ENCODE results near the gene ZNF407. TPM values are rescaled to one million over a fixed set of nuclear protein-coding genes. Genes with fewer than 3 reads are reported as not detected.

Gene ZNF407
- total and polyA plus RNA-seq, 2 donors from 2014 or later = 2.5 to 17.8 TPM

DNA sequence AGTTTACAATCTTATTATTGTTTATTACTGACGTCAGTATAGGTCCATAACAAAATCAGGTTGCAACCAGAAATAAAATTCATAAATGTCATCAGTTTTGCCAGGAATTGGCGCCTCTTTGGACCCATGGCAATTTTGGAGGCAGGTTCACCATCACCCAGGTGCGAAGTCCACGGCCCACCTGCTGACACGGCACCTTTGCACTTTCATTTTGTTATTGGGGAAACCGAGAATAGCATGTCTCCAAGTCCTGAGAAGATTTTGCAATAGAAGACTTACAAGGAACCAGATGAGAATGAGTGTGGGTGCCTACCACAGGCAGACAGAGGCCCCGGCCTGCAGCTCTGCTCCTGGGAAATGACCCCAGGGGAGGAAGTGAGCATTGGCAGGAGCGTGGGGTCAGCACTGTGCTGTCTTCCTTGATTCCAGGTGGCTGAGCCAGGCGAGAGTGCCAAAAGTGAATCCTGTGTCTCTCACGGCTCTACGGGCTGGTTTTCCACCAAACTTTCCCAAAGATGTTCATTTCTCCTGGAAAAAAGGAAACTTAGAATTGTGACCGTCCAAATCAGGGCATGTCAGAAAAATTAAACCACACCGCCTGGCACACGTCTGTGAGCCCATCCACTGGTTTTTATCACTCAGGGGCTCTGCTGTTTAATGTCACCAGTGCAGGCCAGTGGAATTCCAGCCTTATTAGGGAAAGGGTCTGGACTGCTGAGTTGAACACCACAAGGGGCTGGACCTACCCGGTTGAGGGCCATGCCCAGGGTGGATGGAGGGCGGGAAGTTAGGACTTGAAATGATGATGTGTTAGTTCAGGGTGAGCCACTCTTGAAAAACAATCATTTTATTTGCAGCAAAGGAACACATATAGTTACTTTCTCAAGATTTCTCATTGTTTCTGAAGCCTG lies 514.8 kb downstream of the ZNF407 start:
- peak in 1 of 5 donors; percentile 5 for DNase-seq

DNA sequence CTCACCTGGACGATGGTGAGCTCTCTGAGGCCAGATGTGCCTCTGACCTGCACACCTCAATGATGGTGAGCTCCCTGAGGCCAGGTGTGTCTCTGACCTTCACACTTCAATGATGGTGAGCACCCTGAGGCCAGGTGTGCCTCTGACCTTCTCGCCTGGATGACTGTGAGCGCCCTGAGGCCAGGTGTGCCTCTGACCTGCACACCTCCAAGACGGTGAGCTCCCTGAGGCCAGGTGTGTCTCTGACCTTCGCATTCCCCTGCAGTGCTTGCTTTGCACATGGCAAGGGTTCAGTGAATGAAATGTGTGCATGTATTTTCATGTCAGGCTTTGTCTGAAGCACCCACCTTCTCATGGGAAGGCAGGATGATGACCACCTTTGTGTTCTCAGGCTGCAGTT lies 515.8 kb downstream of the ZNF407 start:
- no peak overlapping the region for H3K9ac ChIP-seq (ENCODE audit: low read length in 3 of 3)
- no peaks in the 10 kb centered on the region for H3K36me3 ChIP-seq (ENCODE audit: control insufficient read depth in 2 of 3, insufficient read depth in 3 of 3, low read length in 3 of 3)
- FAIRE-seq (no peak), DNase-seq (peak in 1 of 5 donors; percentile 3)
- no peak overlapping the region for H3K27ac ChIP-seq (ENCODE audit: low read depth in 2 of 2, low read length in 2 of 2)
- no peaks in the 10 kb centered on the region for H3K4me1 ChIP-seq (ENCODE audit: control insufficient read depth in 2 of 3, insufficient read depth in 2 of 3, low read depth in 1 of 3, low read length in 3 of 3)
- intact Hi-C loops (cut with DNase I) = no loop called here
- TF ChIP-seq, protein P1, sequence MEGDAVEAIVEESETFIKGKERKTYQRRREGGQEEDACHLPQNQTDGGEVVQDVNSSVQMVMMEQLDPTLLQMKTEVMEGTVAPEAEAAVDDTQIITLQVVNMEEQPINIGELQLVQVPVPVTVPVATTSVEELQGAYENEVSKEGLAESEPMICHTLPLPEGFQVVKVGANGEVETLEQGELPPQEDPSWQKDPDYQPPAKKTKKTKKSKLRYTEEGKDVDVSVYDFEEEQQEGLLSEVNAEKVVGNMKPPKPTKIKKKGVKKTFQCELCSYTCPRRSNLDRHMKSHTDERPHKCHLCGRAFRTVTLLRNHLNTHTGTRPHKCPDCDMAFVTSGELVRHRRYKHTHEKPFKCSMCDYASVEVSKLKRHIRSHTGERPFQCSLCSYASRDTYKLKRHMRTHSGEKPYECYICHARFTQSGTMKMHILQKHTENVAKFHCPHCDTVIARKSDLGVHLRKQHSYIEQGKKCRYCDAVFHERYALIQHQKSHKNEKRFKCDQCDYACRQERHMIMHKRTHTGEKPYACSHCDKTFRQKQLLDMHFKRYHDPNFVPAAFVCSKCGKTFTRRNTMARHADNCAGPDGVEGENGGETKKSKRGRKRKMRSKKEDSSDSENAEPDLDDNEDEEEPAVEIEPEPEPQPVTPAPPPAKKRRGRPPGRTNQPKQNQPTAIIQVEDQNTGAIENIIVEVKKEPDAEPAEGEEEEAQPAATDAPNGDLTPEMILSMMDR (IDR thresholded peaks at IDR 0.05; ENCODE audit: borderline replicate concordance, extremely low read depth, insufficient read depth) = no peak
- no peaks in the 10 kb centered on the region for H3K9me3 ChIP-seq (ENCODE audit: control insufficient read depth in 2 of 3, insufficient read depth in 1 of 3, low read length in 3 of 3)
- H3K4me3 ChIP-seq (ENCODE audit: low read length in 3 of 3) = no peak overlapping the region
- H3K27me3 ChIP-seq (ENCODE audit: control insufficient read depth, insufficient read depth, low read length) = no peaks in the 10 kb centered on the region

More for the DNA sequence above, 514.8 kb downstream of the ZNF407 start:
- TF ChIP-seq, protein P1 (IDR thresholded peaks at IDR 0.05; ENCODE audit: borderline replicate concordance, extremely low read depth, insufficient read depth) = no peak
- Histone ChIP-seq H3K27ac (ENCODE audit: low read depth in 2 of 2, low read length in 2 of 2) (no peak overlapping the region), H3K27me3 (ENCODE audit: control insufficient read depth, insufficient read depth, low read length) (no peaks in the 10 kb centered on the region), H3K9me3 (ENCODE audit: control insufficient read depth in 2 of 3, insufficient read depth in 1 of 3, low read length in 3 of 3) (no peaks in the 10 kb centered on the region), H3K4me3 (ENCODE audit: low read length in 3 of 3) (no peak overlapping the region), H3K9ac (ENCODE audit: low read length in 3 of 3) (no peak overlapping the region), H3K4me1 (ENCODE audit: control insufficient read depth in 2 of 3, insufficient read depth in 2 of 3, low read depth in 1 of 3, low read length in 3 of 3) (no peaks in the 10 kb centered on the region), H3K36me3 (ENCODE audit: control insufficient read depth in 2 of 3, insufficient read depth in 3 of 3, low read length in 3 of 3) (no peaks in the 10 kb centered on the region)
- intact Hi-C loops (cut with DNase I) = no loop called here
- FAIRE-seq = no peak

DNA sequence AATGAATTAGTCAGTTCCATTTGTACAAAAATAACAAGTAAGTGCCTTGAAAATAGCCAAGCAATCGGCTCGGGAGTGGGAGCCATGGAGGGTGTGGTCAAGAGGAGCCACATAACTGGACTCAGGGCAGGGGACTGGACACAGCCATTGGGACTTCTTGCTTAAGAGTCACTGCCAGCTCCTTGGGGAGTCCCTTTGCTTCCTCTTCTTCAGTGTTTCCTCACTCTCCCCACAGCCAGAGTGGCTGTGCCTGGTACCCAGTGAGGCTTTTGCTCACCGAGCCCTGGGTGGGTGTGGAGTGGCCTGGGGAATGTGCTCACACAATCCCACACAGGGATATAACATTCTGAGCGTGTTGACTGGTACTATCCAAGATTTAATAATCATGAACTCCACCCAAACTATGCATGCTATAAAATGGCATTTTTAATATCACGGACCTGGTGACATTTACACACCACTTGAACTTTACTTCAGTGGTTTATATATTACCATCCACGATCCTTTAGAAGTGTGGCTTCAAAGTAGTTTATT lies 516.6 kb downstream of the ZNF407 start:
- Histone ChIP-seq H3K4me1 (ENCODE audit: control insufficient read depth in 2 of 3, insufficient read depth in 2 of 3, low read depth in 1 of 3, low read length in 3 of 3) (no peaks in the 10 kb centered on the region), H3K36me3 (ENCODE audit: control insufficient read depth in 2 of 3, insufficient read depth in 3 of 3, low read length in 3 of 3) (no peaks in the 10 kb centered on the region), H3K27me3 (ENCODE audit: control insufficient read depth, insufficient read depth, low read length) (no peaks in the 10 kb centered on the region), H3K9ac (ENCODE audit: low read length in 3 of 3) (no peak overlapping the region), H3K4me3 (ENCODE audit: low read length in 3 of 3) (no peak overlapping the region), H3K9me3 (ENCODE audit: control insufficient read depth in 2 of 3, insufficient read depth in 1 of 3, low read length in 3 of 3) (no peaks in the 10 kb centered on the region), H3K27ac (ENCODE audit: low read depth in 2 of 2, low read length in 2 of 2) (no peak overlapping the region)
- intact Hi-C loops (cut with DNase I) = no loop called here
- FAIRE-seq (no peak), DNase-seq (no peak)
- TF ChIP-seq, protein P1 (IDR thresholded peaks at IDR 0.05; ENCODE audit: borderline replicate concordance, extremely low read depth, insufficient read depth) = no peak

Other genes with a start within 250 kb of the ZNF407 start
- 0.09 TPM for gene DIPK1C, start 140.6 kb upstream of the ZNF407 start, total RNA-seq
- gene DIPK1C, start 140.6 kb upstream of the ZNF407 start, polyA plus RNA-seq (ENCODE audit: insufficient read depth, low read depth, low replicate concordance) = not detected
- 740 TPM for gene CNDP2, start 101.5 kb upstream of the ZNF407 start, total RNA-seq
- gene CNDP2, start 101.5 kb upstream of the ZNF407 start, polyA plus RNA-seq (ENCODE audit: insufficient read depth, low read depth, low replicate concordance) = 499 TPM
- gene CNDP1, start 63.4 kb upstream of the ZNF407 start, total RNA-seq = 1.4 TPM
- 2.9 TPM for gene CNDP1, start 63.4 kb upstream of the ZNF407 start, polyA plus RNA-seq (ENCODE audit: insufficient read depth, low read depth, low replicate concordance)